T-helper 1 cell treated with Interleukin-12 subunit alpha and Interleukin-12 subunit beta and Interleukin-4 antibody, amounts not matched to agents 30 μg/mL and 1 μg/mL, for 36 hours (primary cell): ENCODE results near the gene SEC61A1.

Source experiments
- H3K27ac Mint-ChIP-seq: one replicate; pipeline ENCODE4 v1.8.0; 2021; ENCODE audit warnings: mild to moderate bottlenecking, mixed read lengths
- H3K27me3 Mint-ChIP-seq: one replicate; pipeline ENCODE4 v1.8.0; 2021; ENCODE audit warnings: low read depth, mixed read lengths
- H3K36me3 Mint-ChIP-seq: one replicate; pipeline ENCODE4 v1.8.0; 2021; ENCODE audit warnings: low read depth, mixed read lengths
- H3K4me1 Mint-ChIP-seq: one replicate; pipeline ENCODE4 v1.8.0; 2021; ENCODE audit warnings: low read depth, mixed read lengths
- H3K4me3 Mint-ChIP-seq: one replicate; pipeline ENCODE4 v1.8.0; 2021; ENCODE audit warnings: mild to moderate bottlenecking, moderate library complexity, mixed read lengths
- H3K9me3 Mint-ChIP-seq: one replicate; pipeline ENCODE4 v1.8.0; 2021; ENCODE audit warnings: mixed read lengths

SEC61A1 gene

GRCh38 chr3:128051837-128052594, at the start of gene SEC61A1:
SEC61A1 (plus strand) TSS chr3:128052437; CDS start chr3:128052553, 116 bp downstream.
- peak within 1 kb of the TSS; percentile 96 for H3K27ac Mint-ChIP-seq
- peaks cover 14% of the 10 kb centered on the region for H3K27me3 Mint-ChIP-seq
- H3K36me3 Mint-ChIP-seq = peaks cover 33% of the 10 kb centered on the region
- no peaks in the 10 kb centered on the region for H3K9me3 Mint-ChIP-seq
- peaks cover 37% of the 10 kb centered on the region for H3K4me1 Mint-ChIP-seq
- H3K4me3 Mint-ChIP-seq = peak within 1 kb of the TSS; percentile 97

GRCh38 chr3:128004661-128005060, 47.6 kb upstream of the SEC61A1 start:
- peaks cover 8% of the 10 kb centered on the region for H3K27me3 Mint-ChIP-seq
- no peak overlapping the region for H3K4me3 Mint-ChIP-seq
- no peaks in the 10 kb centered on the region for H3K9me3 Mint-ChIP-seq
- no peaks in the 10 kb centered on the region for H3K4me1 Mint-ChIP-seq
- no peak overlapping the region for H3K27ac Mint-ChIP-seq
- no peaks in the 10 kb centered on the region for H3K36me3 Mint-ChIP-seq

GRCh38 chr3:128006061-128007032, 45.9 kb upstream of the SEC61A1 start:
- no peak overlapping the region for H3K27ac Mint-ChIP-seq
- H3K4me1 Mint-ChIP-seq = no peaks in the 10 kb centered on the region
- H3K27me3 Mint-ChIP-seq = peaks cover 5% of the 10 kb centered on the region
- H3K4me3 Mint-ChIP-seq = no peak overlapping the region
- no peaks in the 10 kb centered on the region for H3K9me3 Mint-ChIP-seq
- no peaks in the 10 kb centered on the region for H3K36me3 Mint-ChIP-seq

GRCh38 chr3:128007033-128007424, 45.2 kb upstream of the SEC61A1 start:
- Mint-ChIP-seq H3K4me1 (peaks cover under 1% of the 10 kb centered on the region), H3K9me3 (no peaks in the 10 kb centered on the region), H3K27ac (no peak overlapping the region), H3K27me3 (peaks cover 1% of the 10 kb centered on the region), H3K4me3 (no peak overlapping the region), H3K36me3 (no peaks in the 10 kb centered on the region)

GRCh38 chr3:128009952-128010846, 42.0 kb upstream of the SEC61A1 start:
- no peaks in the 10 kb centered on the region for H3K9me3 Mint-ChIP-seq
- no peak overlapping the region for H3K27ac Mint-ChIP-seq
- H3K4me1 Mint-ChIP-seq = peaks cover 1% of the 10 kb centered on the region
- H3K4me3 Mint-ChIP-seq = no peak overlapping the region
- no peaks in the 10 kb centered on the region for H3K36me3 Mint-ChIP-seq
- no peaks in the 10 kb centered on the region for H3K27me3 Mint-ChIP-seq

- Mint-ChIP-seq H3K4me3 (no peak overlapping the region), H3K9me3 (no peaks in the 10 kb centered on the region), H3K4me1 (peaks cover 1% of the 10 kb centered on the region), H3K27ac (no peak overlapping the region), H3K27me3 (peaks cover 7% of the 10 kb centered on the region), H3K36me3 (no peaks in the 10 kb centered on the region)
Measured at GRCh38 chr3:128011140-128011539, 41.1 kb upstream of the SEC61A1 start.

GRCh38 chr3:128012050-128012449, 40.2 kb upstream of the SEC61A1 start:
- peaks cover 4% of the 10 kb centered on the region for H3K9me3 Mint-ChIP-seq
- H3K4me1 Mint-ChIP-seq = peaks cover 1% of the 10 kb centered on the region
- H3K27me3 Mint-ChIP-seq = peaks cover 13% of the 10 kb centered on the region

GRCh38 chr3:128014548-128014947, 37.7 kb upstream of the SEC61A1 start:
- H3K9me3 Mint-ChIP-seq = peaks cover 4% of the 10 kb centered on the region
- no peak overlapping the region for H3K27ac Mint-ChIP-seq
- H3K27me3 Mint-ChIP-seq = peaks cover 13% of the 10 kb centered on the region
- no peak overlapping the region for H3K4me3 Mint-ChIP-seq
- H3K4me1 Mint-ChIP-seq = peaks cover 1% of the 10 kb centered on the region
- no peaks in the 10 kb centered on the region for H3K36me3 Mint-ChIP-seq

More at GRCh38 chr3:128012050-128012449, 40.2 kb upstream of the SEC61A1 start:
- Mint-ChIP-seq H3K27ac (no peak overlapping the region), H3K4me3 (no peak overlapping the region), H3K36me3 (no peaks in the 10 kb centered on the region)

- H3K4me3 Mint-ChIP-seq = no peak overlapping the region
- peaks cover 4% of the 10 kb centered on the region for H3K9me3 Mint-ChIP-seq
- peaks cover 1% of the 10 kb centered on the region for H3K4me1 Mint-ChIP-seq
- no peak overlapping the region for H3K27ac Mint-ChIP-seq
- peaks cover 13% of the 10 kb centered on the region for H3K27me3 Mint-ChIP-seq
- no peaks in the 10 kb centered on the region for H3K36me3 Mint-ChIP-seq
Measured at GRCh38 chr3:128016502-128016901, 35.7 kb upstream of the SEC61A1 start.

GRCh38 chr3:128021768-128022372, 30.4 kb upstream of the SEC61A1 start:
- Mint-ChIP-seq H3K9me3 (no peaks in the 10 kb centered on the region), H3K36me3 (no peaks in the 10 kb centered on the region), H3K4me1 (no peaks in the 10 kb centered on the region), H3K27ac (no peak overlapping the region), H3K4me3 (no peak overlapping the region), H3K27me3 (peaks cover 6% of the 10 kb centered on the region)

- Mint-ChIP-seq H3K9me3 (no peaks in the 10 kb centered on the region), H3K27ac (no peak overlapping the region), H3K4me1 (no peaks in the 10 kb centered on the region), H3K27me3 (peaks cover 17% of the 10 kb centered on the region), H3K36me3 (no peaks in the 10 kb centered on the region), H3K4me3 (no peak overlapping the region)
Measured at GRCh38 chr3:128033102-128033501, 19.1 kb upstream of the SEC61A1 start.

GRCh38 chr3:128036119-128036518, 16.1 kb upstream of the SEC61A1 start:
- peaks cover 27% of the 10 kb centered on the region for H3K27me3 Mint-ChIP-seq
- H3K36me3 Mint-ChIP-seq = no peaks in the 10 kb centered on the region
- no peak overlapping the region for H3K27ac Mint-ChIP-seq
- no peaks in the 10 kb centered on the region for H3K4me1 Mint-ChIP-seq
- H3K9me3 Mint-ChIP-seq = no peaks in the 10 kb centered on the region
- no peak overlapping the region for H3K4me3 Mint-ChIP-seq

GRCh38 chr3:128040041-128040440, 12.2 kb upstream of the SEC61A1 start:
- H3K4me3 Mint-ChIP-seq = no peak overlapping the region
- H3K27me3 Mint-ChIP-seq = peaks cover 28% of the 10 kb centered on the region
- no peaks in the 10 kb centered on the region for H3K4me1 Mint-ChIP-seq
- no peaks in the 10 kb centered on the region for H3K36me3 Mint-ChIP-seq
- H3K27ac Mint-ChIP-seq = no peak overlapping the region
- H3K9me3 Mint-ChIP-seq = no peaks in the 10 kb centered on the region

- Mint-ChIP-seq H3K36me3 (no peaks in the 10 kb centered on the region), H3K4me1 (no peaks in the 10 kb centered on the region), H3K27ac (no peak overlapping the region), H3K4me3 (no peak overlapping the region), H3K9me3 (no peaks in the 10 kb centered on the region), H3K27me3 (peaks cover 29% of the 10 kb centered on the region)
Measured at GRCh38 chr3:128040660-128041059, 11.6 kb upstream of the SEC61A1 start.
